ENCODE measurements around the gene TMA7. TPM values are rescaled to one million over a fixed set of nuclear protein-coding genes. Genes with fewer than 3 reads are reported as not detected.
A peak's percentile ranks its signal among the peaks of the same experiment; 100 is the strongest.

The TMA7 gene
- total and polyA plus RNA-seq, 4 donors = 152 to 985 (median 239) TPM

GRCh38 chr3:48435223-48435595, 4.8 kb upstream of the TMA7 start:
- ATAC-seq (ENCODE audit: insufficient read depth, low FRiP score) (no peak), DNase-seq (no peak)
- Histone ChIP-seq H3K27me3 (ENCODE audit: control insufficient read depth in 3 of 3, insufficient read depth in 3 of 3, low read length in 2 of 3) (no peaks in the 10 kb centered on the region), H3K9me3 (ENCODE audit: control insufficient read depth in 4 of 4, insufficient read depth in 3 of 4, low read length in 3 of 4) (no peaks in the 10 kb centered on the region), H3K27ac (ENCODE audit: low read depth in 1 of 2, low read length in 1 of 2) (peak overlapping the region in 1 of 2 donors; percentile 38), H3K36me3 (ENCODE audit: control insufficient read depth in 4 of 4, insufficient read depth in 4 of 4, low read length in 4 of 4) (peaks cover 0 to 18% (median 14%) of the 10 kb centered on the region in 4 donors), H3K4me1 (ENCODE audit: control insufficient read depth in 5 of 5, insufficient read depth in 5 of 5, low read length in 5 of 5) (peaks cover 0 to 13% (median 3%) of the 10 kb centered on the region in 5 donors), H3K9ac (ENCODE audit: insufficient read depth in 1 of 2, low read length in 2 of 2) (peak overlapping the region in 1 of 2 donors; percentile 26), H3K4me3 (no peak overlapping the region)
- no peak for TF ChIP-seq CTCF (IDR thresholded peaks at IDR 0.05; ENCODE audit: control extremely low read depth, extremely low read depth)
- WGBS, 2 donors = 91 to 99% methylated on average over 4 of the region's 4 CpGs

- Histone ChIP-seq H3K36me3 (ENCODE audit: control insufficient read depth in 4 of 4, insufficient read depth in 4 of 4, low read length in 4 of 4) (peaks cover 0 to 18% (median 14%) of the 10 kb centered on the region in 4 donors), H3K4me3 (no peak overlapping the region), H3K9me3 (ENCODE audit: control insufficient read depth in 4 of 4, insufficient read depth in 3 of 4, low read length in 3 of 4) (no peaks in the 10 kb centered on the region), H3K27me3 (ENCODE audit: control insufficient read depth in 3 of 3, insufficient read depth in 3 of 3, low read length in 2 of 3) (no peaks in the 10 kb centered on the region), H3K27ac (ENCODE audit: low read depth in 1 of 2, low read length in 1 of 2) (peak overlapping the region in 1 of 2 donors; percentile 1), H3K4me1 (ENCODE audit: control insufficient read depth in 5 of 5, insufficient read depth in 5 of 5, low read length in 5 of 5) (peaks cover 0 to 6% (median 0%) of the 10 kb centered on the region in 5 donors), H3K9ac (ENCODE audit: insufficient read depth in 1 of 2, low read length in 2 of 2) (no peak overlapping the region)
- 37 to 44% methylated on average over 7 of the region's 7 CpGs for WGBS, 2 donors
- TF ChIP-seq CTCF (IDR thresholded peaks at IDR 0.05; ENCODE audit: control extremely low read depth, extremely low read depth) = peak; percentile 100
- ATAC-seq (ENCODE audit: insufficient read depth, low FRiP score) = peak; percentile 38
- DNase-seq = peak; percentile 89
Measured at GRCh38 chr3:48435774-48436476, 4.1 kb upstream of the TMA7 start.

GRCh38 chr3:48436477-48436787, 3.6 kb upstream of the TMA7 start:
- Histone ChIP-seq H3K27me3 (ENCODE audit: control insufficient read depth in 3 of 3, insufficient read depth in 3 of 3, low read length in 2 of 3) (no peaks in the 10 kb centered on the region), H3K9ac (ENCODE audit: insufficient read depth in 1 of 2, low read length in 2 of 2) (no peak overlapping the region), H3K36me3 (ENCODE audit: control insufficient read depth in 4 of 4, insufficient read depth in 4 of 4, low read length in 4 of 4) (peaks cover 0 to 18% (median 14%) of the 10 kb centered on the region in 4 donors), H3K4me1 (ENCODE audit: control insufficient read depth in 5 of 5, insufficient read depth in 5 of 5, low read length in 5 of 5) (peaks cover 0 to 9% (median 1%) of the 10 kb centered on the region in 5 donors), H3K4me3 (no peak overlapping the region), H3K9me3 (ENCODE audit: control insufficient read depth in 4 of 4, insufficient read depth in 3 of 4, low read length in 3 of 4) (no peaks in the 10 kb centered on the region), H3K27ac (ENCODE audit: low read depth in 1 of 2, low read length in 1 of 2) (no peak overlapping the region)
- ATAC-seq (ENCODE audit: insufficient read depth, low FRiP score) (no peak), DNase-seq (no peak)
- TF ChIP-seq CTCF (IDR thresholded peaks at IDR 0.05; ENCODE audit: control extremely low read depth, extremely low read depth) = no peak
- 0 to 90% methylated on average over 1 of the region's 1 CpG for WGBS, 2 donors
